Nephron (organoid): ENCODE data around the gene AIFM2.

Experiments
- H3K27ac Mint-ChIP-seq, 3 experiments: 2 replicates each; pipeline ENCODE4 v1.8.0; 2020; ENCODE audit warnings: mixed read lengths in 3 of 3, mild to moderate bottlenecking in 2 of 3, moderate library complexity in 1 of 3
- H3K27me3 Mint-ChIP-seq: 2 replicates; pipeline ENCODE4 v1.8.0; 2021; ENCODE audit warnings: low read depth, mild to moderate bottlenecking, moderate library complexity, mixed read lengths
- H3K36me3 Mint-ChIP-seq: 2 replicates; pipeline ENCODE4 v1.8.0; 2020; ENCODE audit warnings: low read depth, mixed read lengths
- H3K4me1 Mint-ChIP-seq: 2 replicates; pipeline ENCODE4 v1.8.0; 2020; ENCODE audit warnings: mixed read lengths
- H3K4me3 Mint-ChIP-seq, 3 experiments: 2 replicates each; pipeline ENCODE4 v1.8.0; 2020; ENCODE audit warnings: mild to moderate bottlenecking in 3 of 3, mixed read lengths in 3 of 3, moderate library complexity in 2 of 3
- H3K9me3 Mint-ChIP-seq: 2 replicates; pipeline ENCODE4 v1.8.0; 2020; ENCODE audit warnings: mixed read lengths
- CTCF ChIP-seq, 3 experiments: fragments of 200-600 bp; sonication (generic); IDR thresholded peaks; one replicate each; pipeline ENCODE4 v1.5.0; 2021; ENCODE audit warnings: antibody characterized with exemption in 3 of 3; ENCODE audit not compliant: unreplicated experiment in 3 of 3

Gene AIFM2

GRCh38 chr10:70092389-70092718 lies 40.3 kb downstream of the AIFM2 start:
- H3K27ac Mint-ChIP-seq: peak overlapping the region; percentile 24 to 96 (median 86)
- peaks cover 5% of the 10 kb centered on the region for H3K4me1 Mint-ChIP-seq
- peaks cover 74% of the 10 kb centered on the region for H3K36me3 Mint-ChIP-seq
- no peaks in the 10 kb centered on the region for H3K27me3 Mint-ChIP-seq
- H3K4me3 Mint-ChIP-seq: no peak overlapping the region
- no peaks in the 10 kb centered on the region for H3K9me3 Mint-ChIP-seq
- TF ChIP-seq CTCF (IDR thresholded peaks at IDR 0.05; ENCODE audit: unreplicated experiment in 3 of 3): no peak

DNA sequence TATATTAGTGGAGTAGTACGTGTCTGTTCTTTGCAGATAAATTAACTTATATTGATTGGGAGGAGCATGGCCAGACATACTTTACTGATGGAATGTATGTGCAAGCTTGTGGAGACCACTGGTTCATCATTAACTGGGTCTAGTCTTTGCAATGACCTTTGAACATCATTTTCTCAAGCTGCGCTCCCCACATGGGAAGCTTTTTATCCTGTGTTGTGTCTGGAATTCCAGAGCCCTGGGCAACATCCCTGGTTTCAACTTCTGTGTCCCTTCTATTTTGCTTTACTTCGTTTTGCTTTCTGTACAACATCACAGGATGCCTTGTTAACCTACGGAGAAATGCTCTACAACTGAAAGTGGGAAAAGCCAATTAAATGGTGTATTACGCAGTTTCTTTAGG lies 41.7 kb downstream of the AIFM2 start:
- Mint-ChIP-seq H3K27me3 (no peaks in the 10 kb centered on the region), H3K27ac (peak overlapping the region; percentile 86 to 97 (median 96)), H3K4me3 (peak overlapping the region in 1 of 3 experiments; percentile 32), H3K9me3 (no peaks in the 10 kb centered on the region), H3K4me1 (no peaks in the 10 kb centered on the region), H3K36me3 (peaks cover 71% of the 10 kb centered on the region)
- no peak for TF ChIP-seq CTCF (IDR thresholded peaks at IDR 0.05; ENCODE audit: unreplicated experiment in 3 of 3)

DNA sequence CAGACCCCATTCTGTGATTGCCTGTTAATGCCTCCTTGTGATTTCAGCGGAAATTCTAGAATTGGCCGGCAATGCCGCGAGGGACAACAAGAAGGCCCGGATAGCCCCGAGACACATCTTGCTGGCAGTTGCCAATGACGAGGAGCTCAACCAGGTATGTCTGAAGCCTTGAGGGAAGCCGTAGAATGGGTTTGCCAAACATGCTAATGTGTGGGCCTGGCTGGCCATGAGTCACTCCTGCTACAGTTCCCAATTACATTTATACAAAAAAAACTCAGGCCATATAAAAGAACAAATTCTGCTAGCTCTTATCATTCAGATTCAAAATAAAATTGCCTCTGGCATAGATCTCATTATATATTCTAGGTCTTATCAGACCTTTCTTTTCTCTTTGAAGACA lies 42.6 kb downstream of the AIFM2 start:
- Mint-ChIP-seq H3K36me3 (peaks cover 64% of the 10 kb centered on the region), H3K9me3 (no peaks in the 10 kb centered on the region), H3K4me1 (no peaks in the 10 kb centered on the region), H3K27me3 (no peaks in the 10 kb centered on the region), H3K27ac (peak overlapping the region; percentile 86 to 97 (median 96)), H3K4me3 (no peak overlapping the region)
- no peak for TF ChIP-seq CTCF (IDR thresholded peaks at IDR 0.05; ENCODE audit: unreplicated experiment in 3 of 3)

DNA sequence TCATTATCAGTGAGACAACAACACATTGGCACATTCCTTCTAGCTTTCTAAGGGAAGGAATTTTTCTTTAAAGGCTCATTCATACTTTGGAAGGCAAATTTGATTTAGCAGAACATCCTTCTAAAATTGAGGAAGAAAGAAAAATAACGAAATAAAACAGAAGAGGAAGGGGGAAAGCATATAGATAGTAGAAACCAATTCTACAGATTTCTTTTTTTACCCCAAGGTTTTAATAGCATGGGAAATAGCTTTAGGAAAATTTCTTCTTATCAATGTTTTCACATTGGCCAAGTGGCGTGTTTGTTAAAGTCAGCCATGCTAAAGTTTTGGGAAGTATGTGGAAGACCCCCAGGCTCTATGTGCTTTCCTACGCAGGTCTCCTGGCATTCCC lies 44.3 kb downstream of the AIFM2 start:
- no peak for TF ChIP-seq CTCF (IDR thresholded peaks at IDR 0.05; ENCODE audit: unreplicated experiment in 3 of 3)
- Mint-ChIP-seq H3K27ac (peak overlapping the region in 2 of 3 experiments; percentile 5 to 35), H3K36me3 (peaks cover 56% of the 10 kb centered on the region), H3K4me1 (no peaks in the 10 kb centered on the region), H3K9me3 (no peaks in the 10 kb centered on the region), H3K4me3 (no peak overlapping the region), H3K27me3 (no peaks in the 10 kb centered on the region)

- TF ChIP-seq CTCF (IDR thresholded peaks at IDR 0.05; ENCODE audit: unreplicated experiment in 3 of 3): no peak
- H3K4me3 Mint-ChIP-seq: no peak overlapping the region
- peaks cover 56% of the 10 kb centered on the region for H3K36me3 Mint-ChIP-seq
- H3K9me3 Mint-ChIP-seq: no peaks in the 10 kb centered on the region
- H3K4me1 Mint-ChIP-seq: no peaks in the 10 kb centered on the region
- H3K27ac Mint-ChIP-seq: peak overlapping the region in 2 of 3 experiments; percentile 5 to 35
- no peaks in the 10 kb centered on the region for H3K27me3 Mint-ChIP-seq
Observed at GRCh38 chr10:70087616-70088307, 44.9 kb downstream of the AIFM2 start.

GRCh38 chr10:70085975-70086613 lies 46.5 kb downstream of the AIFM2 start:
- no peaks in the 10 kb centered on the region for H3K27me3 Mint-ChIP-seq
- no peaks in the 10 kb centered on the region for H3K9me3 Mint-ChIP-seq
- no peak overlapping the region for H3K27ac Mint-ChIP-seq
- H3K36me3 Mint-ChIP-seq: peaks cover 50% of the 10 kb centered on the region
- no peak overlapping the region for H3K4me3 Mint-ChIP-seq
- H3K4me1 Mint-ChIP-seq: no peaks in the 10 kb centered on the region
- TF ChIP-seq CTCF (IDR thresholded peaks at IDR 0.05; ENCODE audit: unreplicated experiment in 3 of 3): no peak
